Renal pelvis (tissue), 4 donors: ENCODE results near the gene CIB4. TPM values are rescaled to one million over a fixed set of nuclear protein-coding genes. Genes with fewer than 3 reads are reported as not detected.

ENCODE experiments used
- DNase-seq: peaks from one replicate; pipeline ENCODE4 v3.0.0-alpha.2; 2013
- polyA plus RNA-seq, 3 donors: library from polyadenylated mRNA; unstranded; fragments of 120-200 nt; gene quantifications; one replicate each; pipeline ENCODE4 v1.2.1, GENCODE V29; 2013; ENCODE audit not compliant: insufficient read length in 3 of 3

Gene CIB4
- polyA plus RNA-seq, 3 donors: 0.28 to 0.78 (median 0.30) TPM

GRCh38 chr2:26609205-26609631 lies 31.9 kb downstream of the CIB4 start:
- no peak for DNase-seq

DNA sequence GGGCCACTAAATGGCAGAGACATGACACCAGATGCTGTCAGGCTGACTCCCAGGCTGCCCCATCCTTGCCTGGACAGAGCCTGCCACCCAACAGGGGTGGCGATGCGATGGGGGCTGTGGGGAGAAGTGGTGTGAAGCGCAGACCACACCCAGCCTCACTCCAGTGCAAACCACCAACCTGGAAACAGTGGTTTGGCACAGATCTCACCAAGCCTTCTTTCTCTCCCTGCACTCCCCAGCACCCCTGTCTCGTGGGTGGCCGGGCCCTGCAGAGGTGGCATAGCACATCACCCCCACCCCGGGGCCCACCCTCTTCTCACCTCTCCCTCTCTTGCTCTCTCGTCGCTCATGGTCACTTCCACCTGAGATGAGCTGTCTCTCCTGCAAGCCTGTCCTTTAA lies 32.6 kb downstream of the CIB4 start:
- no peak for DNase-seq

- no peak for DNase-seq
These were observed 33.5 kb downstream of the CIB4 start for GRCh38 chr2:26607698-26608097.

DNA sequence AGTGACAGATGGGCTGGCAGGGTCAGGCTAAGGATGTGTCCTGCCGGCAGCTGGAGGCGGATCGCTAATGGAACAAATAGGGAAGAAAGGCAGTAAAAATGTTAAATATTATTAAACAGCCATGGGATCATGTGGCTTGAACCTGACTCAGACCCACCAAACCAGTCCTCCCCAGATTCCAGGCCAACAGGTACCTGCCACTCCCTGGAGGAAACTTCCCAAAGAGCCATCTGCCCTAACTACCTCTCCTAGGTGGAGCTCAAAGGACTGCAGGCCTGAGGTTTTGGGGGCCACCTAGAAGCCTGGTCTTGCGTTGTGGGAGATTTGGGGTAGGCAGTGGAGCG lies 34.3 kb downstream of the CIB4 start:
- no peak for DNase-seq

DNA sequence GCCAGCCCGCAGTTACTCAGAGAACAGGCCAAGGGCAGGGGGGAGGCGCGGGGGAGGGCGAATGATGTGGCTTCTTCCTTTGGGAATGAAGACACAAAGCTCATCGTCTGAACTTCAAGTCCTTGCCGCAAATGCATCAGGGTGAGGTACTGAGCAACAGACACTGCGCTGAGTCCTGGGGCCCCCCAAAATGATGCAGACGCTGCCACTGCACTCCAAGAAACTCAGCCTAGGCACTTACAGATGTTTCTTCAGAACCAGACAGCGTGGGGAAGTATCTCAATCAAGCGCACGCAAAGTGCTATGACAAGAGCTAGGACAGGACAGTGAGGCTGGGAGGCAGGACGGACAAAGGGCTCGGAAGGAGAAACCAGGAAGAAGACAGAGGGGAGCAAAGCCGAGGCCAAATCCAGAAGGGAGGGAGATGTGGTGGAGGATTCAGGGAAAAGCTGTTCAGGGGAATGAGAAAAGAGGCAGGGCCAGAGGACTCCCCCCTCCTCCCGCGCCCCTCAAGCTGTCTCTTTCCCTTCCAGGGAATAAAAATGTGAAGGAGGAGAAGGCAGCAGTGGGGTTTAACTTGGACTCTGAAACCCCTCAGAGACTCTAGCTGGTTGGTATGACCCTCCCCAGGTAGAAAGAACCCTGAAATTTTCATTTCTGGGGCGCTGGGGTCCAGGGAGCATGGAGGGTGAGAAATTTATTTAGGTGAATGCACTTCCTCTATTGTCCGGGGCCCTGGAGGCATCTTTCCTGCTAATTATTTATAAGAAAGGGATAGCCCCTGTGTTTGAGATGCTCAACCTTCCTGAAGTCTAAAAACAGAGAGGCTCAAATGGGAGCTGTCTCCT lies 34.9 kb downstream of the CIB4 start:
- DNase-seq: no peak

DNA sequence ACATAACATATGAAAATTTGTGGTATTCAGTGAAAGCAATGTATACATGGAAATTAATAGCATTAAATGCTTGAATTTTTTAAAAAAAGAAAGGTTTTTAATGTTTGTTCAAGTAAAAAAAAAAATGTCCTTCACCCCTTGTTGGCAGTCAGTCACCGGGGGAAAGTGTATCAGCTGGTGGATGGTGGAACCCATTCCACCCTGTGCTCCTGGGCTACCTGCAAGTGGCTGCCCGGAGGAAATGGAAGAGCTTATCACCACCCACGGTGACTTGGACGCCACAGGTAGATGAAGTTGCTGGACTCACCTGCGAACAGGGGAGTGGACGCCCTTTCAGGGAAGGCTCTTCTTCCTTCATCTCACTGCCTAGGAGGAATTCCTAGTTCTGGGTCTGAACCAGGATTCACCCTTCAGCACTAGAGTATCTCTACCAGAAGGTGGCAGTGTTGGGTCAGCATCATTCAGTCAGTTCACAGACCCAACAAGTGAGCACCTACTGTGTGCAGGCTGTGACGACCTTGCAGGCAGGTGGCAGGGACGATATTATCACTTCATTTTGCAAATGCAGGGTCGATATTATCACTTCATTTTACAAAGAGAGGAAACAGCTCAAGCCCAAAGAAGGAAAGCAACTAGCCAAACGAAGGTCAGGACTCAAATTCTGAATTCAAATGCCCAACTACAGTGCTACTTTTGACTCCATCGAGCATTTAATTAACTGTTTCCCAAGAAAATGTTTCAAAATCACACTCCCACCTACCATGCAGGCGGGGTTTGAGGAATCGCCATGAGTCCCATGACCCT lies 35.8 kb downstream of the CIB4 start:
- no peak for DNase-seq

DNA sequence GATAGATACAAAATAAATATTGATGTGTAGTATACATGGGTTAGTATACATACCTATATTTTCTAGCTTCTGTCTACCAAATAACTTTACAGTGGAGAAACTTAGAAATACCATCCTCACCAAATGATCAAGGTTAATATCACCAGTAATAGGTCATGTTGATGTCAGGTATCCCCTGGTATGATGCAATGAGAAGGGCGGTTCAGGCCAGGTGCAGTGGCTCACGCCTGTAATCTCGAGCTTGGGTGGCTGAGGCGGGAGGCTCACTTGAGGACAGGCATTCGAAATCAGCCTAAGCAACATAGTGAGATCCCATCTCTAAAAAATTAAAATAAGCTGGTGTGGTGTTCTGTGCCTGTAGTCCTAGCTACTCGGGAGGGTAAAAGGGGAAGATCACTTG lies 38.6 kb downstream of the CIB4 start:
- DNase-seq: no peak

GRCh38 chr2:26599387-26599786 lies 41.8 kb downstream of the CIB4 start:
- DNase-seq: no peak

GRCh38 chr2:26598996-26599373 lies 42.2 kb downstream of the CIB4 start:
- no peak for DNase-seq

DNA sequence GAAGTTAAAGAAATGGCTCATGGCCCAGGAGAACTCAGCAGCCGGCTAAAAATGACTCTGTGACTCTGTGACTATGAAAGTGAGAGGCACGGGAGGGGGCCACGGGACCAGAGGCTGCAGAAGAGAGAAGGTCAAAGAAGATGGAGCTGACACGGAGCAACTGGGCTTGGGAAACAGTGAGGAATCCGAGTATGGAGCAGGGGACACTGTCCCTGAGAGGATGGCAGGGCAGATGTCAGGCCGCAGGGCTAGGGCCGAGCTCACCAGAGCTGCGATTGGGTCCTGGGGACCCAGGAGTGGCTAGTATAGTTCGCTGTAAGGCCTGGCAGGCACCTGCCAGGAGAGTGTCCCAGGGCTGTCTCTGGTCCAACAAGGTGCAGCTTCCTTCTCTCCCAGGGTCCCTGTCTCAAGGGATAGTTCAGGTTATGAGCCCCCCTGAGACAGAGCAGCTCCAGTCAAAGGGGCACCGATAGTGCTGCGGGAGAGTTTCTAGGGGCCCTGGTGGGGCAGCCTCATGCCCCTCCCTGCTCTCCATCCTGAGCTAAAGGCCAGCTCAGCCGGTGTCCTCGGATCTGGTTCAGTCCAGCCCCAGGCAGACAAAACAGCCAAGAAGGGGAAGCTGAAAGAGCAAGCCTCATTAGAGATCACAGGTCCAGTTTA lies 42.7 kb downstream of the CIB4 start:
- DNase-seq: no peak

DNA sequence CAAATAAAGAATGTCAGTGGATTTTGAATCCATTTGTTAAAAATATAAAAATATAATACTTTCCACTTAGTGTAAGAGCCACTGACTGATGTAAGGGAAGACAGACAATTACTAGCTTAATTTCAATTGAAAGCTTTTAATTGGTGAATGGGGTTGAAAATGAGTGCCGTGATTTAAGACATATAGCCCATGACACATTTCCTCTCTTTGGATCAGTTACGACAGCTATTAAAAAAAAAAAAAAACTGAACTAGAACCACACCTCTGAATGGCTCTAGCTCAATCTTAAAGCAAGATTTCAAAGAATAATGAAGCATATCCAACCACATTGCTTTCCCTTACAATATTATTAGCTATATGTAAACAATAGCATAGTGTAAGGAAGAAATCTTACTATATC lies 44.0 kb downstream of the CIB4 start:
- DNase-seq: no peak

DNA sequence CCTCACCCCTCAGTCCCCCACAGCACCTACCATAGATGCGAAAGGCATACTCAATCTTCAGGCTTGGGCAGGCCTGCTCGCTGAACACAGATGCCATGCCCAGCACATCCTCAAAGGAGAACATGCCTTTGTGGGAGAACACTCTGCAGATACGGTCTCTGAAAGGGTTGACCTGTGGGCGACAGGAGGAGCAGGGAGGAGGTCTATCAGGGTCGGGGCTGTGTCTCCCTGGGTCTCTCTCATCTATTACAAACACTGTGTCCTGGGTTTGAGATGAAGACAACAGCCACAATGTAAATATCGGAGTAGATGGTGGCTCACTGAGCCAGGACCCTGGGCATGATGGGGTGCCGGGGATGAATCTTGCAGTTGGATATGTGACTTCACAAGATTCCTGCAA lies 46.0 kb downstream of the CIB4 start:
- no peak for DNase-seq

GRCh38 chr2:26591619-26592505 lies 49.3 kb downstream of the CIB4 start:
- DNase-seq: no peak

DNA sequence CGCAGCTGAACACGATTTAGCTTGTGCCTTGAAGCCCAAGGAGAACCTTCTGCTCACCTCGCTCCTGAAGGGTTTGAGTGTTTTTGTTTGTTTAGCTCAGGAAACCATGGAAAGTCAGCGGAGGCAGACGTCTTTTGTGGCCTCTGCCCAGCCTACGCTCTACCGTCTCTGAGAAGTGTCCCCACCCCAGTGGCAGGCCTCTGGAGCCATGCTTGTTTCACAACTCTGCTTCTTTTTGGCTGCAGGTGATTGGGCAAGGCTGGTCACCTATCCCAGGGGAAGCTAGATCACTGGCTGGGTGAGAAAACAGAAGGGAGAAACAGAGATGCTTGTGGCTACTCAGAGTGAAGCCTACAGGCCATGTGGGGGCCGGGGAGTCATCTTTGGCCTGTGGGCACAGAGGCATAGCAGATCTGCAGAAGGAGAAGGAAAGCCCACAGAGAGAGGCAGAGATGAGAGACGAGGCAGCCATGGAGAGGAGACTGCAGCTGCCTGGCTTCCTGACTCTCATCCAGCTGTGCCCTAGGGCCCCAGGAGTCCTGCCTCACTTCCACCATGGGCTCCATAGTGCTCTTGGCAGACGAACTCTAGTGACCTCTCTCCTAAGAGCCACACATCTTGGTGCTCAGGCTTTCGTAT lies 50.1 kb downstream of the CIB4 start:
- no peak for DNase-seq

GRCh38 chr2:26590508-26590907 lies 50.7 kb downstream of the CIB4 start:
- DNase-seq: no peak

GRCh38 chr2:26588576-26588975 lies 52.6 kb downstream of the CIB4 start:
- no peak for DNase-seq

GRCh38 chr2:26587994-26588393 lies 53.2 kb downstream of the CIB4 start:
- no peak for DNase-seq

DNA sequence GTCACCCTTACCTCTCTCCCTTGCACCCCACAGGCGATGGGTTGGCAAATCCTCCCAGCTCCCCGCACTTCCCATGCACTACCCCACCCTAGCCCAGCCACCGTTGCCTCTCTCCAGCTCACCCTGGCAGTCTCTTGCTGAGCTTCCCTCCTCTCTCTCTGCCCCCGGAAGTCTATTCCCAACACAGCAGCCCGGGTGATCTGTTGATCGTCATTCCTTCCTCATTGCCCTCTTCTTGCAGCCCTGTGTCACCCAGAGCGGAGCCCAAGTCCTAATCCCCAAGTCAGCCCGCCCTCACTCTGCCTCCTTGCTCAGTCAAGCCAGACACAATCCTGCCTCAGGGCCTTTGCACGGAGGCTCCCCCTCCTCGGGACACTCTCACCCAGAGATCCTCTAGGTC lies 55.2 kb downstream of the CIB4 start:
- DNase-seq: no peak

GRCh38 chr2:26585100-26585499 lies 56.1 kb downstream of the CIB4 start:
- DNase-seq: no peak

GRCh38 chr2:26584656-26585055 lies 56.5 kb downstream of the CIB4 start:
- no peak for DNase-seq

- no peak for DNase-seq
These were observed 57.0 kb downstream of the CIB4 start for GRCh38 chr2:26584191-26584590.
